ENCODE data around the gene MVK. TPM values are rescaled to one million over a fixed set of nuclear protein-coding genes. Genes with fewer than 3 reads are reported as not detected.

MVK gene
- total and polyA plus RNA-seq, 4 donors = 34.9 to 50.3 (median 41.4) TPM

DNA sequence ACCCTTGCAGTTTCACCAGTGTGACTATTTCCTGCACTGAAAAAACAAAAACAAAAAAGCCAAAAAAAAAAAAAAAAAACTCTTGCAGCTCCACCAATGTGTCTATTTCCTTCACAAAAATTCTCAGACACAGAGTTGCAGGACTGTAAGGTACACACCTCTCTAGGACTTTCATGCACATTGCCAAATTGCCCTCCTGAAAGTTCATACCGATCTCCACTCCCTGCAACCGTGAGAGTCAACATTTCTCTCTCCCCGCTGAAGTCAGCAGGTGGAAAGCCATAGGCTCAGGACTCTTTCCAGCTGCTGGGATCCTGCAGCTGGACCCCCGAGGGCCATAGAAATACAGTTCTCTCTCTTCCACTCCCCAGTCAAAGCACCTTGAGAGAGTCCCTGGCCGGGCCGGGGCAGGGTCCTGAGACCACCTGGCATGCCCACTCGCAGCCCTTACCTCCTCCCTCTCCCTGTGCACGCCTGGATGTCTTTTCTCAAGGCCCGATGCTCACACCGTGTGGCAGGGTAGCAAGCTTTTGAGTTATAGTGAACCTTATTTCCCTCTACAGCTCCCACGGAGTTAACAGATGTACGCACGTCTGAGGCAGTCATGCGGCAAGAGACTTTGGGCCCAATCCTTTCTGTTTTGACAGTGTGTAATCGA is 23.9 kb upstream of the MVK start:
- TF ChIP-seq HNF4A (conservative IDR thresholded peaks at IDR 0.05) = no peak
- no peak for TF ChIP-seq FOXA2 (IDR thresholded peaks at IDR 0.05)
- TF ChIP-seq SP1 (IDR thresholded peaks at IDR 0.05) = no peak
- TF ChIP-seq YY1 (IDR thresholded peaks at IDR 0.05) = no peak
- no peak for TF ChIP-seq JUND (IDR thresholded peaks at IDR 0.05)
- no peak for TF ChIP-seq RXRA (IDR thresholded peaks at IDR 0.05)
- no peak for TF ChIP-seq EGR1 (IDR thresholded peaks at IDR 0.05; ENCODE audit: low read depth in 2 of 2)
- TF ChIP-seq, protein P1, sequence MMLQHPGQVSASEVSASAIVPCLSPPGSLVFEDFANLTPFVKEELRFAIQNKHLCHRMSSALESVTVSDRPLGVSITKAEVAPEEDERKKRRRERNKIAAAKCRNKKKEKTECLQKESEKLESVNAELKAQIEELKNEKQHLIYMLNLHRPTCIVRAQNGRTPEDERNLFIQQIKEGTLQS (IDR thresholded peaks at IDR 0.05) = no peak
- no peak for TF ChIP-seq HNF4G (IDR thresholded peaks at IDR 0.05)
- TF ChIP-seq TAF1 (conservative IDR thresholded peaks at IDR 0.05) = no peak
- no peak for TF ChIP-seq ZBTB33 (IDR thresholded peaks at IDR 0.05)
- TF ChIP-seq, protein P2, sequence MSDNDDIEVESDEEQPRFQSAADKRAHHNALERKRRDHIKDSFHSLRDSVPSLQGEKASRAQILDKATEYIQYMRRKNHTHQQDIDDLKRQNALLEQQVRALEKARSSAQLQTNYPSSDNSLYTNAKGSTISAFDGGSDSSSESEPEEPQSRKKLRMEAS (IDR thresholded peaks at IDR 0.05) = no peak
- no peak for TF ChIP-seq NR2F2 (IDR thresholded peaks at IDR 0.05)
- TF ChIP-seq RAD21 (IDR thresholded peaks at IDR 0.05) = no peak
- no peaks in the 10 kb centered on the region for H3K36me3 ChIP-seq (ENCODE audit: control insufficient read depth in 4 of 4, insufficient read depth in 3 of 4, low read depth in 1 of 4, low read length in 3 of 4)
- H3K27ac ChIP-seq (ENCODE audit: low read depth in 1 of 2, low read length in 2 of 2) = no peak overlapping the region
- H3K4me1 ChIP-seq (ENCODE audit: control insufficient read depth in 4 of 4, insufficient read depth in 4 of 4, low read length in 3 of 4) = peaks cover 0 to 19% (median 12%) of the 10 kb centered on the region in 4 donors
- H3K27me3 ChIP-seq (ENCODE audit: control insufficient read depth in 4 of 4, insufficient read depth in 4 of 4, low read length in 3 of 4) = peaks cover 0 to 4% (median 0%) of the 10 kb centered on the region in 4 donors
- H3K9ac ChIP-seq (ENCODE audit: low read depth in 1 of 2, low read length in 2 of 2) = no peak overlapping the region
- H3K9me3 ChIP-seq (ENCODE audit: control insufficient read depth in 4 of 4, low read length in 3 of 4) = no peaks in the 10 kb centered on the region
- 62% methylated on average over 15 of the region's 15 CpGs for WGBS
- no peak for DNase-seq (ENCODE audit: low spot score)
- no peak overlapping the region for H3K4me3 ChIP-seq (ENCODE audit: low read depth in 1 of 3, low read length in 3 of 3)

DNA sequence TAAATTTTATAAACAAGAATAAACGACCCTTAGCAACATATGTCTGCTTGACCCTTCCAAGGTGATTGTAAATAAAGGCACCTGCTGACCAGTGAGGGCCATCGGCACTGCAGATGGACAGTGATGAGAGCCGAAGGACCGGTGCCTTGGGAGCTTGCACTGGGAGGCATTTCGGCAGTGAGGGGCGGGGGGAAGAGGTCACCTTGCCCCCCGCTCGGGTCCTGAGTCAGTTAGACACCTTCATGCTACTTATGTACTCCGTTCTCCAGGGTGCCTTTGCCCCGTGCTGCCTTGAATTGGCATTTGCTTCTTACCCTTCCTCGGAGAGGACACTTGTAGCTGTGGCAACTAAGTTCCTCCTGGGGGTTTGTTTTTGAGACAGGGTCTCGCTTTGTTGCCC is 23.3 kb upstream of the MVK start:
- 79% methylated on average over 12 of the region's 12 CpGs for WGBS
- Histone ChIP-seq H3K4me1 (ENCODE audit: control insufficient read depth in 4 of 4, insufficient read depth in 4 of 4, low read length in 3 of 4) (peaks cover 0 to 22% (median 15%) of the 10 kb centered on the region in 4 donors), H3K4me3 (ENCODE audit: low read depth in 1 of 3, low read length in 3 of 3) (no peak overlapping the region), H3K9ac (ENCODE audit: low read depth in 1 of 2, low read length in 2 of 2) (no peak overlapping the region), H3K36me3 (ENCODE audit: control insufficient read depth in 4 of 4, insufficient read depth in 3 of 4, low read depth in 1 of 4, low read length in 3 of 4) (no peaks in the 10 kb centered on the region), H3K27ac (ENCODE audit: low read depth in 1 of 2, low read length in 2 of 2) (no peak overlapping the region), H3K9me3 (ENCODE audit: control insufficient read depth in 4 of 4, low read length in 3 of 4) (no peaks in the 10 kb centered on the region), H3K27me3 (ENCODE audit: control insufficient read depth in 4 of 4, insufficient read depth in 4 of 4, low read length in 3 of 4) (peaks cover 0 to 4% (median 0%) of the 10 kb centered on the region in 4 donors)
- DNase-seq (ENCODE audit: low spot score) = no peak
- TF ChIP-seq REST (IDR thresholded peaks at IDR 0.05) (no peak), EGR1 (IDR thresholded peaks at IDR 0.05; ENCODE audit: low read depth in 2 of 2) (no peak)

Data from liver (tissue), 9 donors.